ENCODE data around the gene AGPS.
"Not testable (repeated sequence)": the region's sequence is repeated elsewhere in the genome, so short reads cannot be mapped to it uniquely, and the experiment has no call there.

The AGPS gene

DNA sequence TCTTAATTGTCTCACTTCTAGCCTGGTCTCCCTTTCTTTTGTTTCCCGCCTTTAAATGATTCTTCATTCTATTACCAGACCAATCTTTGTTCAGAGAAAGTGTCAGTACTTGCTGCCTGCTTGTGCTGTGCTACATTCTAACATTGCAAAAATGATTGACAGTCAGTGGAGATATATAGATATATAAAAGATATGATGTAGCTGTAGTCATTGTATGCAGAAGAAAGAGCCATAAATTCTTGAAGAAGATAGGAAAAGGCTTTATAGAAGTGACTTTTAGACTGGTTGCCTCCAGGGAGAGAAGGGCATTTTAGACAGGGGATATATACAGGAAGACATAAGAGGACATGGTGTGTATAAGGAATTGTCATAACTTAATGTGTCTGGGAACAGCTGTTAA is 13.6 kb downstream of the AGPS start:
- Histone ChIP-seq H3K4me2 (ENCODE audit: insufficient read depth, low read length) (no peak overlapping the region), H3K27ac (ENCODE audit: low read length) (no peak overlapping the region), H3K9ac (ENCODE audit: low read depth, low read length) (no peak overlapping the region), H3K9me3 (ENCODE audit: insufficient read depth, low read length, severe bottlenecking) (no peaks in the 10 kb centered on the region), H3K27me3 (ENCODE audit: insufficient read depth, low read length, poor library complexity) (no peaks in the 10 kb centered on the region), H3K4me1 (ENCODE audit: insufficient read depth, low read length) (no peaks in the 10 kb centered on the region), H3K4me3 (ENCODE audit: low read depth in 1 of 2, low read length in 2 of 2) (no peak overlapping the region), H3K36me3 (ENCODE audit: insufficient read depth, low read length) (0 out of 2 replicates have a peak, but pooled peaks cover 4% of the 10 kb centered on the region), H2AFZ (ENCODE audit: low read depth, low read length) (no peak overlapping the region), H3K79me2 (ENCODE audit: insufficient read depth, low read length) (peaks cover 100% of the 10 kb centered on the region), H4K20me1 (ENCODE audit: insufficient read depth, low read length) (peaks cover 38% of the 10 kb centered on the region; the same call in 1 of the 2 replicates)
- DNase-seq (no peak), ATAC-seq (ENCODE audit: insufficient read depth, low read depth) (no peak)
- no peak for TF ChIP-seq EZH2 (IDR thresholded peaks at IDR 0.05; ENCODE audit: borderline replicate concordance, low read depth, low read length, severe bottlenecking)
- TF ChIP-seq CTCF (IDR thresholded peaks at IDR 0.05; ENCODE audit: borderline replicate concordance, extremely low read depth, low read length, poor library complexity, severe bottlenecking): no peak

GRCh38 chr2:177407031-177407430 is 14.5 kb downstream of the AGPS start:
- Histone ChIP-seq H3K79me2 (ENCODE audit: insufficient read depth, low read length) (peaks cover 100% of the 10 kb centered on the region), H3K9ac (ENCODE audit: low read depth, low read length) (no peak overlapping the region), H4K20me1 (ENCODE audit: insufficient read depth, low read length) (peaks cover 42% of the 10 kb centered on the region; the same call in 1 of the 2 replicates), H3K4me3 (ENCODE audit: low read depth in 1 of 2, low read length in 2 of 2) (no peak overlapping the region), H3K36me3 (ENCODE audit: insufficient read depth, low read length) (0 out of 2 replicates have a peak, but pooled peaks cover 4% of the 10 kb centered on the region), H3K4me1 (ENCODE audit: insufficient read depth, low read length) (no peaks in the 10 kb centered on the region), H3K27ac (ENCODE audit: low read length) (no peak overlapping the region), H2AFZ (ENCODE audit: low read depth, low read length) (no peak overlapping the region), H3K27me3 (ENCODE audit: insufficient read depth, low read length, poor library complexity) (no peaks in the 10 kb centered on the region), H3K4me2 (ENCODE audit: insufficient read depth, low read length) (no peak overlapping the region), H3K9me3 (ENCODE audit: insufficient read depth, low read length, severe bottlenecking) (no peaks in the 10 kb centered on the region)
- ATAC-seq (ENCODE audit: insufficient read depth, low read depth) (no peak), DNase-seq (no peak)
- TF ChIP-seq CTCF (IDR thresholded peaks at IDR 0.05; ENCODE audit: borderline replicate concordance, extremely low read depth, low read length, poor library complexity, severe bottlenecking): no peak
- no peak for TF ChIP-seq EZH2 (IDR thresholded peaks at IDR 0.05; ENCODE audit: borderline replicate concordance, low read depth, low read length, severe bottlenecking)

- not testable (repeated sequence) for ATAC-seq (ENCODE audit: insufficient read depth, low read depth); H3K36me3 ChIP-seq (ENCODE audit: insufficient read depth, low read length); H3K4me3 ChIP-seq (ENCODE audit: low read depth in 1 of 2, low read length in 2 of 2); H3K9ac ChIP-seq (ENCODE audit: low read depth, low read length); H3K27ac ChIP-seq (ENCODE audit: low read length); H3K4me2 ChIP-seq (ENCODE audit: insufficient read depth, low read length); H2AFZ ChIP-seq (ENCODE audit: low read depth, low read length); H3K4me1 ChIP-seq (ENCODE audit: insufficient read depth, low read length); H3K9me3 ChIP-seq (ENCODE audit: insufficient read depth, low read length, severe bottlenecking); H3K27me3 ChIP-seq (ENCODE audit: insufficient read depth, low read length, poor library complexity); DNase-seq
- Histone ChIP-seq H4K20me1 (ENCODE audit: insufficient read depth, low read length) (peaks cover 31% of the 10 kb centered on the region; the same call in 1 of the 2 replicates), H3K79me2 (ENCODE audit: insufficient read depth, low read length) (peaks cover 99% of the 10 kb centered on the region)
Observed at GRCh38 chr2:177410629-177411028, 18.1 kb downstream of the AGPS start.

DNA sequence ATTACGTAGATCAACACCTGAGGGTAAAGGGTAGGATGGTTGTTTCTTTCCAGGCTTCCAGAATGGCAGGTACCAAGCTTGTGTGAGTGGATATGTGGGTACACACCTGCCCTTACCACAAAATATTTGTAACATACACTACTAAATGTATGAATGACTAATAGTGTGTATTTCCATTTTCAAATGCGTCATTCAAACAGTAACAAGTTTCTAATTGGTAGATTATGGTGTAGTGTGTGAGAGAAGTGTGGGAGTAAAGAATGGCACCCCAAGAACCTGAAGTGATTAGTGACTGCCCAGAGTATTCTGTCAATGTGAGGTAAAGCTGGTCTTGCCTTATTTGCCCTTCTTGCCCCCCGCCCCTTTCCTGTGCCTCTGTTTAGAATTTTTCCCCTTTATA is 21.1 kb downstream of the AGPS start:
- H2AFZ ChIP-seq (ENCODE audit: low read depth, low read length): no peak overlapping the region
- H3K27me3 ChIP-seq (ENCODE audit: insufficient read depth, low read length, poor library complexity): no peaks in the 10 kb centered on the region
- peaks cover 99% of the 10 kb centered on the region for H3K79me2 ChIP-seq (ENCODE audit: insufficient read depth, low read length)
- H3K9ac ChIP-seq (ENCODE audit: low read depth, low read length): no peak overlapping the region
- no peak overlapping the region for H3K4me3 ChIP-seq (ENCODE audit: low read depth in 1 of 2, low read length in 2 of 2)
- peaks cover 13% of the 10 kb centered on the region; the same call in 1 of the 2 replicates for H4K20me1 ChIP-seq (ENCODE audit: insufficient read depth, low read length)
- H3K4me1 ChIP-seq (ENCODE audit: insufficient read depth, low read length): peaks cover 10% of the 10 kb centered on the region
- H3K9me3 ChIP-seq (ENCODE audit: insufficient read depth, low read length, severe bottlenecking): no peaks in the 10 kb centered on the region
- no peak overlapping the region for H3K4me2 ChIP-seq (ENCODE audit: insufficient read depth, low read length)
- no peak for ATAC-seq (ENCODE audit: insufficient read depth, low read depth)
- no peaks in the 10 kb centered on the region for H3K36me3 ChIP-seq (ENCODE audit: insufficient read depth, low read length)
- H3K27ac ChIP-seq (ENCODE audit: low read length): no peak overlapping the region
- DNase-seq: no peak
- no peak for TF ChIP-seq EZH2 (IDR thresholded peaks at IDR 0.05; ENCODE audit: borderline replicate concordance, low read depth, low read length, severe bottlenecking)
- TF ChIP-seq CTCF (IDR thresholded peaks at IDR 0.05; ENCODE audit: borderline replicate concordance, extremely low read depth, low read length, poor library complexity, severe bottlenecking): no peak

Measured in DND-41 (cell line).